ENCODE results near the gene SLC35A3. TPM values are rescaled to one million over a fixed set of nuclear protein-coding genes. Genes with fewer than 3 reads are reported as not detected.

Gene SLC35A3
- total RNA-seq, 1 experiment from 2014 or later, result 46.5 TPM

DNA sequence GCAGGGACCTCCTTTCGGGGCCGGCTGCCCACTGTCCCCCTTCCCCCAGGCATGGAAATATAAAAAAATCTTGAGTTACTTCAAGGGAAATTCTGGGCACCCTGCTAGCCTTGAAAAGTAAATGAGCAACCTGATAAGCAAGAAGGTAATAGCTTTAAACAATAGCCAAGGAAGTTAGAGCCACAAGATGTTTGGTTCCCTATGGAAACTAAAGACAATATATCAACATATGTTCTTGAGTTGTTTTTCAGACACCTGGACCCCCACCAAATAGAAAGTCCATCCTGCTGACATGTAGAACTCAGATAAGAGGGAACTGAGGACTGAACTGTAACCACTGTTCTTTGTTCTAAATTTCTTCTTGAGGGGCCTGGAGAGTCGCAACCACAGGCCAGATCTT is 19.3 kb upstream of the SLC35A3 start:
- POLR2A ChIA-PET (ENCODE audit: unreplicated experiment), result no interaction called here
- no TSS peak for BruUV-seq (replicated peaks)

DNA sequence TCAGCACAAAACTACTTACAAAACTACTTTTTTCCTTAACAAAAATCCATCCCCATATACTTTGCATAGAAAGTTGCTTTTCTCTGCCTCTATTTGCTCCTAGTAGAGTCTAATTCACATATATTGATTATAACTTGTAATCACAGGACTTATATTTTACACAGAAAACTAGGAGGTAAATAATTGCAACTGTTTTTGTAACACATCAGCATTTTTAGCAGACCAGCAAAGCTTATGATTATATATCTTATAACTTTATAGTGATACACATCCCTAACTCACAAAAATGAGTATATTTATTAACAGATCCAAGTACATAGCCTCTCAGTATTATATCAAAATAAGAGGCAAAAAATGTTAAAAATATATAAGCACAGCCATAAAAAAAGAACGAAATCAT is 17.3 kb upstream of the SLC35A3 start:
- Histone ChIP-seq H3K4me2 (ENCODE audit: low read length) (no peak overlapping the region), H3K4me1 (ENCODE audit: insufficient read depth, low read length) (no peaks in the 10 kb centered on the region), H3K79me2 (ENCODE audit: low read length) (no peaks in the 10 kb centered on the region), H3F3A (ENCODE audit: low read length, unreplicated experiment) (no peaks in the 10 kb centered on the region), H3K9me2 (replicated peaks; ENCODE audit: low read length) (no peaks in the 10 kb centered on the region), H3K27me3 (ENCODE audit: low read length) (no peaks in the 10 kb centered on the region), H3K9ac (ENCODE audit: low read length) (no peak overlapping the region), H3K4me3 (ENCODE audit: low read length) (no peak overlapping the region), H3K9me3 (ENCODE audit: low read length) (no peaks in the 10 kb centered on the region), H2AFZ (ENCODE audit: low read length) (no peak overlapping the region), H3K27ac (ENCODE audit: low read length) (no peak overlapping the region), H3K36me3 (ENCODE audit: low read depth, low read length) (no peaks in the 10 kb centered on the region), H4K20me1 (ENCODE audit: low read length) (no peaks in the 10 kb centered on the region)
- ChIA-PET POLR2A (ENCODE audit: unreplicated experiment) (no interaction called here), CTCF (no interaction called here)
- DNase-seq (no peak), ATAC-seq (no peak)
- TF ChIP-seq EZH2phosphoT487 (IDR thresholded peaks at IDR 0.05; ENCODE audit: borderline replicate concordance, low read length) (no peak), EZH2 (IDR thresholded peaks at IDR 0.05; ENCODE audit: low read length, unreplicated experiment) (no peak)
- TF ChIP-seq, protein P1, sequence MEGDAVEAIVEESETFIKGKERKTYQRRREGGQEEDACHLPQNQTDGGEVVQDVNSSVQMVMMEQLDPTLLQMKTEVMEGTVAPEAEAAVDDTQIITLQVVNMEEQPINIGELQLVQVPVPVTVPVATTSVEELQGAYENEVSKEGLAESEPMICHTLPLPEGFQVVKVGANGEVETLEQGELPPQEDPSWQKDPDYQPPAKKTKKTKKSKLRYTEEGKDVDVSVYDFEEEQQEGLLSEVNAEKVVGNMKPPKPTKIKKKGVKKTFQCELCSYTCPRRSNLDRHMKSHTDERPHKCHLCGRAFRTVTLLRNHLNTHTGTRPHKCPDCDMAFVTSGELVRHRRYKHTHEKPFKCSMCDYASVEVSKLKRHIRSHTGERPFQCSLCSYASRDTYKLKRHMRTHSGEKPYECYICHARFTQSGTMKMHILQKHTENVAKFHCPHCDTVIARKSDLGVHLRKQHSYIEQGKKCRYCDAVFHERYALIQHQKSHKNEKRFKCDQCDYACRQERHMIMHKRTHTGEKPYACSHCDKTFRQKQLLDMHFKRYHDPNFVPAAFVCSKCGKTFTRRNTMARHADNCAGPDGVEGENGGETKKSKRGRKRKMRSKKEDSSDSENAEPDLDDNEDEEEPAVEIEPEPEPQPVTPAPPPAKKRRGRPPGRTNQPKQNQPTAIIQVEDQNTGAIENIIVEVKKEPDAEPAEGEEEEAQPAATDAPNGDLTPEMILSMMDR (conservative IDR thresholded peaks at IDR 0.05; ENCODE audit: low read depth, low read length), result no peak
- BruUV-seq (replicated peaks), result no TSS peak
- intact Hi-C loops (cut with micrococcal nuclease), result no loop called here

More for the DNA sequence above, 19.3 kb upstream of the SLC35A3 start:
- H3K79me2 ChIP-seq (ENCODE audit: low read length), result no peaks in the 10 kb centered on the region
- H4K20me1 ChIP-seq (ENCODE audit: low read length), result no peaks in the 10 kb centered on the region
- H3K27ac ChIP-seq (ENCODE audit: low read length), result no peak overlapping the region
- H3K9ac ChIP-seq (ENCODE audit: low read length), result no peak overlapping the region
- no peak overlapping the region for H2AFZ ChIP-seq (ENCODE audit: low read length)
- H3K27me3 ChIP-seq (ENCODE audit: low read length), result no peaks in the 10 kb centered on the region
- H3K9me3 ChIP-seq (ENCODE audit: low read length), result no peaks in the 10 kb centered on the region
- no peaks in the 10 kb centered on the region for H3F3A ChIP-seq (ENCODE audit: low read length, unreplicated experiment)
- no peak overlapping the region for H3K4me2 ChIP-seq (ENCODE audit: low read length)
- intact Hi-C loops (cut with micrococcal nuclease), result no loop called here
- H3K9me2 ChIP-seq (replicated peaks; ENCODE audit: low read length), result no peaks in the 10 kb centered on the region
- H3K4me1 ChIP-seq (ENCODE audit: insufficient read depth, low read length), result no peaks in the 10 kb centered on the region
- H3K36me3 ChIP-seq (ENCODE audit: low read depth, low read length), result no peaks in the 10 kb centered on the region
- DNase-seq (no peak), ATAC-seq (no peak)
- no peak overlapping the region for H3K4me3 ChIP-seq (ENCODE audit: low read length)
- no peak for TF ChIP-seq EZH2phosphoT487 (IDR thresholded peaks at IDR 0.05; ENCODE audit: borderline replicate concordance, low read length)
- TF ChIP-seq EZH2 (IDR thresholded peaks at IDR 0.05; ENCODE audit: low read length, unreplicated experiment), result no peak
- TF ChIP-seq, protein P1 (conservative IDR thresholded peaks at IDR 0.05; ENCODE audit: low read depth, low read length), result no peak
- CTCF ChIA-PET, result no interaction called here

DNA sequence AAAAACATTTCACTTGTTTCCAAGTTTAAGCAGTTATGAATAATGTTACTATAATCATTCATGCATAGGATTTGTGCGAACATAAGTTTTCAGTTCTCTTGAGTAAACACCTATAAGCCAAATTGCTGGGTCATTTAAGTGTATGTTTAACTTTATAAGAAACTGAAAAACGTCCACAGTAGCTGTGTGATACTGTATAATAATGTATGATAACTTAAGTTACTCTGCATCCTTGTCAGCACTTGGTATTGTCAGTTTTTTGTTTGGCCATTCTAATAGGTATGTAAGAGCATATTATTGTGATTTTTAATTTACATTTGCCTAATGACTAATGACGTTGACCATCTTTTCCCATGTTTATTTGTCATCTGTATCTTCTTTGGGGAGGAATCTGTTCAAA is 14.4 kb upstream of the SLC35A3 start:
- Histone ChIP-seq H3K36me3 (ENCODE audit: low read depth, low read length) (no peaks in the 10 kb centered on the region), H3F3A (ENCODE audit: low read length, unreplicated experiment) (no peaks in the 10 kb centered on the region), H3K9me3 (ENCODE audit: low read length) (no peaks in the 10 kb centered on the region), H3K9ac (ENCODE audit: low read length) (no peak overlapping the region), H3K4me2 (ENCODE audit: low read length) (no peak overlapping the region), H3K9me2 (replicated peaks; ENCODE audit: low read length) (no peaks in the 10 kb centered on the region), H3K79me2 (ENCODE audit: low read length) (no peaks in the 10 kb centered on the region), H3K27ac (ENCODE audit: low read length) (no peak overlapping the region), H4K20me1 (ENCODE audit: low read length) (no peaks in the 10 kb centered on the region), H3K4me1 (ENCODE audit: insufficient read depth, low read length) (no peaks in the 10 kb centered on the region), H3K4me3 (ENCODE audit: low read length) (no peak overlapping the region), H2AFZ (ENCODE audit: low read length) (no peak overlapping the region), H3K27me3 (ENCODE audit: low read length) (no peaks in the 10 kb centered on the region)
- intact Hi-C loops (cut with micrococcal nuclease), result no loop called here
- TF ChIP-seq, protein P1 (conservative IDR thresholded peaks at IDR 0.05; ENCODE audit: low read depth, low read length), result no peak
- TF ChIP-seq EZH2phosphoT487 (IDR thresholded peaks at IDR 0.05; ENCODE audit: borderline replicate concordance, low read length), result no peak
- POLR2A ChIA-PET (ENCODE audit: unreplicated experiment), result no interaction called here
- BruUV-seq (replicated peaks), result no TSS peak
- DNase-seq, result no peak
- no peak; the same call in 1 of the 2 replicates for ATAC-seq
- CTCF ChIA-PET, result no interaction called here

Data from PC-3 (cell line).